Measurements from ENCODE around the gene SHC4.
A peak's percentile ranks its signal among the peaks of the same experiment; 100 is the strongest.
"Not testable (repeated sequence)": the region's sequence is repeated elsewhere in the genome, so short reads cannot be mapped to it uniquely, and the experiment has no call there.

SHC4 gene

DNA sequence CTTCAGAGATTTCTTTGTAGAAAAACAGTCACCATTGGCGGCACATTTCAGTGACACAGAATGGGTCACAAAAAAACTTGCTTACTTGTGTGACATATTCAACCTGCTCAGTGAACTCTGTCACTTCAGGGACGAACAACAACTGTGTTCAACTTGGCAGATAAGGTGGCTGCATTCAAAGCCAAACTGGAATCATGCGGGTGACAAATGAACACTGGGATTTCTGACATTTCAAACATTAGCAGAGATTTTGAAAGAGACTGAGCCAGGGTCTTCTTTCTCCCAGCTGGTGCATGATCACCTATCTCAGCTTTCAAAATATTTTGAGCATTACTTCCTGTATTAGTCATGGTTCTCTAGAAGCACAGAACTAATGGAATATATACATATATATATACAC lies 87.7 kb downstream of the SHC4 start:
- no peak for DNase-seq

GRCh38 chr15:48875241-48875960 lies 88.3 kb downstream of the SHC4 start:
- no peak for DNase-seq

- DNase-seq, result no peak
These were observed 91.1 kb downstream of the SHC4 start for GRCh38 chr15:48872632-48873031.

GRCh38 chr15:48871542-48871941 lies 92.2 kb downstream of the SHC4 start:
- DNase-seq, result no peak

- no peak for DNase-seq
These were observed 93.8 kb downstream of the SHC4 start for GRCh38 chr15:48869966-48870365.

- DNase-seq, result peak in 1 of 2 experiments; percentile 16
These were observed 95.2 kb downstream of the SHC4 start for GRCh38 chr15:48868536-48868935.

GRCh38 chr15:48868023-48868422 lies 95.7 kb downstream of the SHC4 start:
- DNase-seq, result no peak

- DNase-seq, result peak in 1 of 2 experiments; percentile 14
These were observed 97.6 kb downstream of the SHC4 start for GRCh38 chr15:48866141-48866563.

GRCh38 chr15:48865370-48866079 lies 98.2 kb downstream of the SHC4 start:
- no peak for DNase-seq

GRCh38 chr15:48862705-48863104 lies 101.0 kb downstream of the SHC4 start:
- DNase-seq, result no peak

- peak; percentile 51 to 53 for DNase-seq
These were observed 101.8 kb downstream of the SHC4 start for GRCh38 chr15:48861813-48862431.

GRCh38 chr15:48859426-48859825 lies 104.3 kb downstream of the SHC4 start:
- DNase-seq, result no peak

DNA sequence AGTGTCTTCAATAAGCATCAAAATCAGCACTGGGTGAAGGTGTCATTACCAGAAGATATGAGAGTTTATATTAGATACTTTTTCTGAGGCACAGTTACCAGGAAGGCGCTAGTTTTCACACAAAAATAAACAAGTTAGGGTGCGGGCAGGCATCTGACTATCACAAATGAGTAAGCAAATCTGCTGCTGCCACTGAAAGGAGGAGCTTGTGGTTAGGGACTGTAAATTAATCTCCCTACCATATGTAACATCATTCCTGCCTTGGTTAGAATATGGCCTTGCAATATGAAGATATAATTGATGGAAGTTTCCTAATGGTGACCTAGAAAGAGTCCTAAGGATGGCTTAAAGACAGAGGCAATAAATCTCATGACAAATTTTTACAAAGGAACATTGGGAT lies 105.3 kb downstream of the SHC4 start:
- no peak for DNase-seq

GRCh38 chr15:48856942-48857341 lies 106.8 kb downstream of the SHC4 start:
- no peak for DNase-seq

- DNase-seq, result peak; percentile 15 to 23
These were observed 107.9 kb downstream of the SHC4 start for GRCh38 chr15:48855501-48856440.

GRCh38 chr15:48854434-48854833 lies 109.3 kb downstream of the SHC4 start:
- not testable (repeated sequence) for DNase-seq

DNA sequence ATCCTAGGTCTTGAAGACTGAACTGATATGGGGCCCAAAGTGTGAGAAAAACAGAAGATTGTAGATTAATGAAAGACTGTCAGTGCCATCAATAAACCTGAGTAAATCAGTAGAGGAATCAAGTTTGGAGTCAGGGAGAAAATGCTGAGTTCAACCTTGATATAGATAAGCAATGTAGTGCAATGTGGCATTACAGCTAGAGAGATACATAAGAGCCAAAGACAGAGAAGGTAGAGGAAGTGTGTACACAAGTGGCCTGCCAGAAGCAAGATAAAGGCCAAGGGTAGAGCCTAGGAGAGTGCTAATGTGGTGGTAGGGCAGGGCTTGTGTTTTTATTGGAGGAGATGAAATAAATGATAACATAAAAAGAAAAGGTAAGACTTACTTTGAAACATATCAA lies 111.8 kb downstream of the SHC4 start:
- DNase-seq, result no peak

- no peak for DNase-seq
These were observed 113.1 kb downstream of the SHC4 start for GRCh38 chr15:48850648-48851047.

GRCh38 chr15:48845123-48845522 lies 118.6 kb downstream of the SHC4 start:
- no peak for DNase-seq

GRCh38 chr15:48842501-48842900 lies 121.2 kb downstream of the SHC4 start:
- DNase-seq, result no peak

GRCh38 chr15:48834756-48835155 lies 129.0 kb downstream of the SHC4 start:
- no peak for DNase-seq

DNA sequence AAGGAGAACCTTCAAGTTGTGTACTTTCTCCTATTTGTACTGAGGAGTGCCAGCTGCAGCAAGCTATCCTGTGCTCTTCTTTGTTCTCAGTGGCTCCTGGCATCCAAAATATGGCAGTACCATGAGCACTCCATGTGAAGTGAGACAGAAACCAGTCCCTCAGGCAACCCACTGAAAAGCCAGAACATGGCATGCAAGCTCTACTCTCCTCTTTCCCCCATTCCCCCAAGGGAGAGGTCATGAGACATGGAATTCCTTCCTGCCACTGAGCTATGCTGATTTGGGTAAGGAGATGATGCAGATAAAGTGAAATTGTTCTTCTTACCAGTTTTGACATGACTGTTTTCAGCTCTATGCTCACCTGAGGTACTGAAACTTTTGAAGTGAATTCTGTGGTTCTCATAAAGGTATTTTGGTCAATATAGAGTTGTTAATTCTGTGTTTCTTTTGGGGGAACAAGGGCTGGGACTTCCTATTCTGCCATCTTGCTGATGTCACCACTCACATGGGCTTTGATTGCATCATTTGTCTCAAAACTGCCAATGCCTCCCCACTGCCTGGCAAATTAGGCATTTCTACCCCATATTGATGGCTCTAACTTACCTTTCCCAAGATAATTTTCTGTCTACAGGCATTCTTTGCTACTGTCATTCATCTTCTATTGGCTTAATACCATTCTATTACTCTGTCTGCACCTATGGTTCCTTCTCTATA lies 130.0 kb downstream of the SHC4 start:
- no peak for DNase-seq

Measured in NCI-H2081 (cell line).